HUDEP-2 (cell line): ENCODE data around the gene TFEB.

Source experiments
- DNase-seq, 76 experiments: peaks; one replicate each; lab custom pipeline; 2025; ENCODE audit not compliant: unreplicated experiment in 76 of 76; lab: John Stamatoyannopoulos, UW

The TFEB gene

GRCh38 chr6:41735427-41736185 lies at the start of gene TFEB:
TSS of gene TFEB (minus strand) at chr6:41735608. CDS start at chr6:41691213, 44,395 bp downstream.
- DNase-seq = peak in 74 of 76 experiments; percentile 61 to 96 (median 89)

- no peak for DNase-seq
Observed at GRCh38 chr6:41784581-41785171, 49.3 kb upstream of the TFEB start.

GRCh38 chr6:41783106-41783780 lies 47.8 kb upstream of the TFEB start:
- no peak for DNase-seq

GRCh38 chr6:41781366-41781730 lies 45.9 kb upstream of the TFEB start:
- DNase-seq = peak in 1 of 76 experiments; percentile 58

GRCh38 chr6:41780551-41781365 lies 45.4 kb upstream of the TFEB start, which contains the start of gene PRICKLE4:
TSS of gene PRICKLE4 (plus strand) at chr6:41780782. CDS start at chr6:41783474, 2,692 bp downstream.
- peak in 55 of 76 experiments; percentile 13 to 78 (median 50) for DNase-seq

GRCh38 chr6:41779788-41780550 lies 44.6 kb upstream of the TFEB start, which contains the start of gene FRS3:
TSS of gene FRS3 (minus strand) at chr6:41779900. CDS start at chr6:41776987, 2,913 bp downstream.
- peak in 75 of 76 experiments; percentile 81 to 100 (median 98) for DNase-seq

GRCh38 chr6:41779336-41779735 lies 43.9 kb upstream of the TFEB start:
- DNase-seq = no peak

GRCh38 chr6:41778895-41779294 lies 43.5 kb upstream of the TFEB start:
- no peak for DNase-seq

- DNase-seq = no peak
Observed at GRCh38 chr6:41777551-41778285, 42.3 kb upstream of the TFEB start.

- DNase-seq = no peak
Observed at GRCh38 chr6:41775293-41775882, 40.0 kb upstream of the TFEB start.

GRCh38 chr6:41774841-41775240 lies 39.4 kb upstream of the TFEB start:
- no peak for DNase-seq

GRCh38 chr6:41771058-41771983 lies 35.9 kb upstream of the TFEB start:
- no peak for DNase-seq

GRCh38 chr6:41770381-41771057 lies 35.1 kb upstream of the TFEB start:
- DNase-seq = no peak

- no peak for DNase-seq
Observed at GRCh38 chr6:41769376-41769775, 34.0 kb upstream of the TFEB start.

- DNase-seq = no peak
Observed at GRCh38 chr6:41768545-41769308, 33.3 kb upstream of the TFEB start.

GRCh38 chr6:41767112-41767833 lies 31.9 kb upstream of the TFEB start:
- peak in 73 of 76 experiments; percentile 20 to 93 (median 74) for DNase-seq
